Measurements from ENCODE around the gene BROX.

The BROX gene

GRCh38 chr1:222709700-222710153 lies 2.6 kb upstream of the BROX start:
- H3K4me1 Mint-ChIP-seq = peaks cover 59% of the 10 kb centered on the region
- peaks cover 59% of the 10 kb centered on the region for H3K36me3 Mint-ChIP-seq
- H3K9me3 Mint-ChIP-seq = no peaks in the 10 kb centered on the region
- DNase-seq = no peak
- CTCF ChIA-PET = no interaction called here
- peak overlapping the region; percentile 97 for H3K4me3 Mint-ChIP-seq
- no peaks in the 10 kb centered on the region for H3K27me3 Mint-ChIP-seq
- H3K27ac Mint-ChIP-seq = no peak overlapping the region

GRCh38 chr1:222711319-222712252 lies 778 bp upstream of the BROX start:
- CTCF ChIA-PET = interaction anchor here (0.6 to 1.5 kb wide), 2 partner anchors 11 to 54 kb away, joined by 4 to 5 read pairs; no protein-coding TSS in a partner anchor
- Mint-ChIP-seq H3K36me3 (peaks cover 52% of the 10 kb centered on the region), H3K27ac (peak overlapping the region; percentile 99), H3K4me3 (peak overlapping the region; percentile 97), H3K4me1 (peaks cover 54% of the 10 kb centered on the region), H3K27me3 (no peaks in the 10 kb centered on the region), H3K9me3 (no peaks in the 10 kb centered on the region)
- DNase-seq = peak; percentile 84

- peaks cover 54% of the 10 kb centered on the region for H3K36me3 Mint-ChIP-seq
- H3K27me3 Mint-ChIP-seq = no peaks in the 10 kb centered on the region
- CTCF ChIA-PET = interaction anchor here (0.7 to 1.5 kb wide), 3 partner anchors 59 to 248 kb away, joined by 3 to 4 read pairs (median 3); no protein-coding TSS in a partner anchor
- no peaks in the 10 kb centered on the region for H3K9me3 Mint-ChIP-seq
- peaks cover 54% of the 10 kb centered on the region for H3K4me1 Mint-ChIP-seq
- H3K4me3 Mint-ChIP-seq = peak overlapping the region; percentile 97
- DNase-seq = peak; percentile 94
- peak overlapping the region; percentile 99 for H3K27ac Mint-ChIP-seq
Observed at GRCh38 chr1:222713091-222713961, 962 bp downstream of the BROX start.

GRCh38 chr1:222716393-222716792 lies 4.0 kb downstream of the BROX start:
- Mint-ChIP-seq H3K27ac (no peak overlapping the region), H3K4me3 (no peak overlapping the region), H3K36me3 (peaks cover 51% of the 10 kb centered on the region), H3K9me3 (no peaks in the 10 kb centered on the region), H3K27me3 (no peaks in the 10 kb centered on the region), H3K4me1 (peaks cover 29% of the 10 kb centered on the region)
- DNase-seq = no peak
- CTCF ChIA-PET = no interaction called here

- H3K4me1 Mint-ChIP-seq = peaks cover 28% of the 10 kb centered on the region
- no peaks in the 10 kb centered on the region for H3K27me3 Mint-ChIP-seq
- no peak overlapping the region for H3K27ac Mint-ChIP-seq
- no peak for DNase-seq
- H3K36me3 Mint-ChIP-seq = peaks cover 58% of the 10 kb centered on the region
- H3K9me3 Mint-ChIP-seq = no peaks in the 10 kb centered on the region
- no peak overlapping the region for H3K4me3 Mint-ChIP-seq
- CTCF ChIA-PET = no interaction called here
Observed at GRCh38 chr1:222728746-222729145, 16.4 kb downstream of the BROX start.

- CTCF ChIA-PET = interaction anchor here (1.1 kb wide), 1 partner anchor 8 kb away, joined by 3 read pairs; no protein-coding TSS in a partner anchor
- no peaks in the 10 kb centered on the region for H3K27me3 Mint-ChIP-seq
- no peak overlapping the region for H3K27ac Mint-ChIP-seq
- H3K9me3 Mint-ChIP-seq = no peaks in the 10 kb centered on the region
- peaks cover 50% of the 10 kb centered on the region for H3K36me3 Mint-ChIP-seq
- peaks cover 28% of the 10 kb centered on the region for H3K4me1 Mint-ChIP-seq
- no peak for DNase-seq
- H3K4me3 Mint-ChIP-seq = no peak overlapping the region
Observed at GRCh38 chr1:222730866-222731265, 18.5 kb downstream of the BROX start.

GRCh38 chr1:222732216-222733159 lies 20.1 kb downstream of the BROX start:
- H3K36me3 Mint-ChIP-seq = peaks cover 48% of the 10 kb centered on the region
- peak overlapping the region; percentile 82 for H3K27ac Mint-ChIP-seq

GRCh38 chr1:222734740-222735139 lies 22.4 kb downstream of the BROX start:
- CTCF ChIA-PET = no interaction called here
- no peaks in the 10 kb centered on the region for H3K27me3 Mint-ChIP-seq
- no peak overlapping the region for H3K4me3 Mint-ChIP-seq
- H3K27ac Mint-ChIP-seq = no peak overlapping the region
- H3K9me3 Mint-ChIP-seq = no peaks in the 10 kb centered on the region
- peaks cover 25% of the 10 kb centered on the region for H3K4me1 Mint-ChIP-seq
- H3K36me3 Mint-ChIP-seq = peaks cover 30% of the 10 kb centered on the region
- no peak for DNase-seq

More at GRCh38 chr1:222732216-222733159, 20.1 kb downstream of the BROX start:
- peaks cover 28% of the 10 kb centered on the region for H3K4me1 Mint-ChIP-seq
- H3K4me3 Mint-ChIP-seq = no peak overlapping the region
- DNase-seq = no peak
- CTCF ChIA-PET = interaction anchor here (1.2 kb wide), 1 partner anchor 79 kb away, joined by 4 read pairs; no protein-coding TSS in a partner anchor
- H3K9me3 Mint-ChIP-seq = no peaks in the 10 kb centered on the region
- no peaks in the 10 kb centered on the region for H3K27me3 Mint-ChIP-seq

GRCh38 chr1:222736470-222736869 lies 24.1 kb downstream of the BROX start:
- Mint-ChIP-seq H3K27ac (no peak overlapping the region), H3K9me3 (no peaks in the 10 kb centered on the region), H3K4me3 (no peak overlapping the region), H3K4me1 (peaks cover 16% of the 10 kb centered on the region), H3K27me3 (no peaks in the 10 kb centered on the region), H3K36me3 (peaks cover 20% of the 10 kb centered on the region)
- CTCF ChIA-PET = interaction anchor here (0.7 kb wide), 1 partner anchor 11 kb away, joined by 4 read pairs; no protein-coding TSS in a partner anchor
- DNase-seq = no peak

- Mint-ChIP-seq H3K27ac (no peak within 1 kb of the TSS), H3K36me3 (peaks cover 16% of the 10 kb centered on the region), H3K9me3 (no peaks in the 10 kb centered on the region), H3K4me3 (no peak within 1 kb of the TSS), H3K4me1 (peaks cover 13% of the 10 kb centered on the region), H3K27me3 (no peaks in the 10 kb centered on the region)
- DNase-seq = no peak
- CTCF ChIA-PET = interaction anchor here (0.7 kb wide), 1 partner anchor 11 kb away, joined by 4 read pairs; no protein-coding TSS in a partner anchor
Observed at GRCh38 chr1:222736972-222737371, 24.6 kb downstream of the BROX start, which contains the start of gene FAM177B. TSS of gene FAM177B (plus strand) at chr1:222737202. CDS start at chr1:222746546, 9,344 bp downstream.

- no peak overlapping the region for H3K4me3 Mint-ChIP-seq
- no peaks in the 10 kb centered on the region for H3K27me3 Mint-ChIP-seq
- no peak for DNase-seq
- H3K4me1 Mint-ChIP-seq = no peaks in the 10 kb centered on the region
- no peaks in the 10 kb centered on the region for H3K9me3 Mint-ChIP-seq
- CTCF ChIA-PET = interaction anchor here (1.0 to 2.1 kb wide), 5 partner anchors 9 to 384 kb away, joined by 3 to 12 read pairs (median 6); no protein-coding TSS in a partner anchor
- H3K36me3 Mint-ChIP-seq = peaks cover 4% of the 10 kb centered on the region
- H3K27ac Mint-ChIP-seq = no peak overlapping the region
Observed at GRCh38 chr1:222739465-222739864, 27.1 kb downstream of the BROX start.

- no peak overlapping the region for H3K4me3 Mint-ChIP-seq
- no peak overlapping the region for H3K27ac Mint-ChIP-seq
- CTCF ChIA-PET = interaction anchor here (1.1 to 2.1 kb wide), 3 partner anchors 341 to 384 kb away, joined by 3 to 12 read pairs (median 9); no protein-coding TSS in a partner anchor
- H3K4me1 Mint-ChIP-seq = no peaks in the 10 kb centered on the region
- H3K27me3 Mint-ChIP-seq = no peaks in the 10 kb centered on the region
- no peak for DNase-seq
- no peaks in the 10 kb centered on the region for H3K9me3 Mint-ChIP-seq
- no peaks in the 10 kb centered on the region for H3K36me3 Mint-ChIP-seq
Observed at GRCh38 chr1:222739929-222740328, 27.6 kb downstream of the BROX start.
